ENCODE results near the gene TXNIP.

- TF ChIP-seq EGR1 (IDR thresholded peaks at IDR 0.05; ENCODE audit: low read depth) (no peak), POLR2A (IDR thresholded peaks at IDR 0.05; ENCODE audit: borderline replicate concordance, extremely low read depth, insufficient read depth, insufficient read length) (no peak), CTCF (IDR thresholded peaks at IDR 0.05 in 2 of 3, conservative IDR thresholded peaks at IDR 0.05 in 1 of 3; ENCODE audit: borderline replicate concordance in 1 of 3, insufficient read depth in 1 of 3, low read depth in 2 of 3, low read length in 2 of 3) (no peak), CEBPB (IDR thresholded peaks at IDR 0.05; ENCODE audit: low read depth) (no peak), ZNF274 (IDR thresholded peaks at IDR 0.05; ENCODE audit: low read depth, low read length) (no peak), POLR2AphosphoS5 (IDR thresholded peaks at IDR 0.05; ENCODE audit: low read depth, low read length) (no peak), RAD21 (IDR thresholded peaks at IDR 0.05; ENCODE audit: low read depth) (no peak)
Measured at GRCh38 chr1:146021050-146021445, 24.7 kb upstream of the TXNIP start.
